Thymus (tissue), 11 donors: ENCODE results near the gene ABI1. TPM values are rescaled to one million over a fixed set of nuclear protein-coding genes. Genes with fewer than 3 reads are reported as not detected.

Source experiments
- DNase-seq, 9 donors: peaks; one replicate each; pipeline ENCODE4 v3.0.0-alpha.2; 2013; ENCODE audit warnings: low spot score in 9 of 9, low read depth in 6 of 9, missing footprints in 1 of 9
- H3K27ac ChIP-seq, 2 donors: one replicate each; pipeline ENCODE4 v1.5.1; 2013; ENCODE audit warnings: control low read depth in 1 of 2, low read depth in 1 of 2, low read length in 1 of 2, mild to moderate bottlenecking in 1 of 2, moderate library complexity in 1 of 2
- H3K27me3 ChIP-seq, 2 donors: one replicate each; pipeline ENCODE4 v1.5.1; 2013; ENCODE audit warnings: low read length in 1 of 2; ENCODE audit not compliant: control insufficient read depth in 2 of 2, insufficient read depth in 1 of 2
- H3K36me3 ChIP-seq, 2 donors: one replicate each; pipeline ENCODE4 v1.5.1; 2013; ENCODE audit warnings: low read length in 1 of 2, mild to moderate bottlenecking in 1 of 2, moderate library complexity in 1 of 2; ENCODE audit not compliant: control insufficient read depth in 2 of 2, insufficient read depth in 2 of 2
- H3K4me1 ChIP-seq, 2 donors: one replicate each; pipeline ENCODE4 v1.5.1; 2013; ENCODE audit warnings: low read length in 2 of 2; ENCODE audit not compliant: control insufficient read depth in 2 of 2, insufficient read depth in 2 of 2
- H3K4me3 ChIP-seq, 2 donors: one replicate each; pipeline ENCODE4 v1.5.1; 2013; ENCODE audit warnings: low read length in 2 of 2, control low read depth in 1 of 2, mild to moderate bottlenecking in 1 of 2
- H3K9me3 ChIP-seq, 2 donors: one replicate each; pipeline ENCODE4 v1.5.1; 2013; ENCODE audit warnings: low read length in 1 of 2, mild to moderate bottlenecking in 1 of 2; ENCODE audit not compliant: control insufficient read depth in 2 of 2, insufficient read depth in 1 of 2
- WGBS: extraction: QIAGEN DNeasy Blood & Tissue Kit; methylation state at CpG from one replicate; pipeline ENCODE4 v1.1.7; 2013; 5-methylcytosine and 5-hydroxymethylcytosine counted together
- polyA plus RNA-seq: library from polyadenylated mRNA; stranded (reverse); fragments of 200-250 nt; gene quantifications from one replicate; pipeline ENCODE4 v1.2.3, GENCODE V29; 2013
- total RNA-seq: library from RNA; stranded (reverse); fragments of 120-200 nt; gene quantifications from one replicate; pipeline ENCODE4 v1.2.4, GENCODE V29; 2013
- donor health status: healthy.

Gene ABI1
- total and polyA plus RNA-seq, 2 donors: 62.3 to 64.5 TPM

GRCh38 chr10:26770069-26770468 is 90.7 kb downstream of the ABI1 start:
- Histone ChIP-seq H3K27me3 (no peaks in the 10 kb centered on the region), H3K36me3 (peaks cover 6 to 33% of the 10 kb centered on the region in 2 donors), H3K4me1 (no peaks in the 10 kb centered on the region), H3K27ac (no peak overlapping the region), H3K9me3 (no peaks in the 10 kb centered on the region), H3K4me3 (no peak overlapping the region)
- DNase-seq: no peak
- 97% methylated on average over 4 of the region's 4 CpGs for WGBS

- H3K36me3 ChIP-seq: peaks cover 8 to 53% of the 10 kb centered on the region in 2 donors
- WGBS: 98% methylated on average over 2 of the region's 2 CpGs
Observed at GRCh38 chr10:26765549-26765948, 95.2 kb downstream of the ABI1 start.

GRCh38 chr10:26759008-26759407 is 101.8 kb downstream of the ABI1 start:
- H3K4me1 ChIP-seq: no peaks in the 10 kb centered on the region
- H3K27ac ChIP-seq: no peak overlapping the region
- DNase-seq: no peak
- H3K27me3 ChIP-seq: no peaks in the 10 kb centered on the region
- WGBS: 96% methylated on average over 4 of the region's 4 CpGs
- no peaks in the 10 kb centered on the region for H3K9me3 ChIP-seq
- H3K36me3 ChIP-seq: peaks cover 13 to 28% of the 10 kb centered on the region in 2 donors
- no peak overlapping the region for H3K4me3 ChIP-seq

More at GRCh38 chr10:26765549-26765948, 95.2 kb downstream of the ABI1 start:
- Histone ChIP-seq H3K9me3 (no peaks in the 10 kb centered on the region), H3K27me3 (no peaks in the 10 kb centered on the region), H3K4me3 (no peak overlapping the region), H3K4me1 (no peaks in the 10 kb centered on the region), H3K27ac (no peak overlapping the region)
- DNase-seq: no peak

GRCh38 chr10:26755443-26755903 is 105.3 kb downstream of the ABI1 start:
- no peak overlapping the region for H3K27ac ChIP-seq
- no peak overlapping the region for H3K4me3 ChIP-seq
- peak in 1 of 9 donors; percentile 12 for DNase-seq
- H3K4me1 ChIP-seq: no peaks in the 10 kb centered on the region
- 89% methylated on average over 4 of the region's 4 CpGs for WGBS
- peaks cover 14 to 25% of the 10 kb centered on the region in 2 donors for H3K36me3 ChIP-seq
- H3K9me3 ChIP-seq: no peaks in the 10 kb centered on the region
- H3K27me3 ChIP-seq: no peaks in the 10 kb centered on the region

GRCh38 chr10:26746061-26746460 is 114.7 kb downstream of the ABI1 start:
- Histone ChIP-seq H3K27ac (no peak overlapping the region), H3K4me3 (no peak overlapping the region), H3K9me3 (no peaks in the 10 kb centered on the region), H3K4me1 (no peaks in the 10 kb centered on the region), H3K36me3 (peaks cover 24 to 61% of the 10 kb centered on the region in 2 donors), H3K27me3 (no peaks in the 10 kb centered on the region)
- no peak for DNase-seq
- WGBS: 89% methylated on average over 5 of the region's 5 CpGs

GRCh38 chr10:26743841-26744240 is 116.9 kb downstream of the ABI1 start:
- Histone ChIP-seq H3K4me3 (no peak overlapping the region), H3K9me3 (no peaks in the 10 kb centered on the region), H3K27me3 (no peaks in the 10 kb centered on the region), H3K36me3 (peaks cover 27 to 71% of the 10 kb centered on the region in 2 donors), H3K27ac (no peak overlapping the region), H3K4me1 (no peaks in the 10 kb centered on the region)
- no peak for DNase-seq
- 94% methylated on average over 1 of the region's 1 CpG for WGBS

GRCh38 chr10:26743091-26743490 is 117.7 kb downstream of the ABI1 start:
- WGBS: 96% methylated on average over 2 of the region's 2 CpGs

GRCh38 chr10:26741368-26741767 is 119.4 kb downstream of the ABI1 start:
- no peak overlapping the region for H3K27ac ChIP-seq
- H3K4me1 ChIP-seq: no peaks in the 10 kb centered on the region
- H3K27me3 ChIP-seq: no peaks in the 10 kb centered on the region
- 99% methylated on average over 4 of the region's 4 CpGs for WGBS
- H3K36me3 ChIP-seq: peaks cover 36 to 74% of the 10 kb centered on the region in 2 donors
- H3K4me3 ChIP-seq: no peak overlapping the region
- no peaks in the 10 kb centered on the region for H3K9me3 ChIP-seq
- DNase-seq: no peak

More at GRCh38 chr10:26743091-26743490, 117.7 kb downstream of the ABI1 start:
- peaks cover 30 to 73% of the 10 kb centered on the region in 2 donors for H3K36me3 ChIP-seq
- no peaks in the 10 kb centered on the region for H3K27me3 ChIP-seq
- no peak overlapping the region for H3K27ac ChIP-seq
- no peaks in the 10 kb centered on the region for H3K4me1 ChIP-seq
- no peak for DNase-seq
- no peaks in the 10 kb centered on the region for H3K9me3 ChIP-seq
- H3K4me3 ChIP-seq: no peak overlapping the region

GRCh38 chr10:26739071-26739631 is 121.6 kb downstream of the ABI1 start:
- Histone ChIP-seq H3K4me1 (no peaks in the 10 kb centered on the region), H3K36me3 (peaks cover 50 to 85% of the 10 kb centered on the region in 2 donors), H3K4me3 (no peak overlapping the region), H3K27ac (peak overlapping the region in 1 of 2 donors; percentile 4), H3K9me3 (no peaks in the 10 kb centered on the region), H3K27me3 (no peaks in the 10 kb centered on the region)
- DNase-seq: no peak
- WGBS: 91% methylated on average over 6 of the region's 6 CpGs
